NCI-H2081 treated with DMSO at 0.1 percent for 48 hours (cell line): ENCODE measurements around the gene SLIT1.

Experiments
- DNase-seq: peaks from one replicate; lab custom pipeline; 2025; lab: John Stamatoyannopoulos, UW

The SLIT1 gene

DNA sequence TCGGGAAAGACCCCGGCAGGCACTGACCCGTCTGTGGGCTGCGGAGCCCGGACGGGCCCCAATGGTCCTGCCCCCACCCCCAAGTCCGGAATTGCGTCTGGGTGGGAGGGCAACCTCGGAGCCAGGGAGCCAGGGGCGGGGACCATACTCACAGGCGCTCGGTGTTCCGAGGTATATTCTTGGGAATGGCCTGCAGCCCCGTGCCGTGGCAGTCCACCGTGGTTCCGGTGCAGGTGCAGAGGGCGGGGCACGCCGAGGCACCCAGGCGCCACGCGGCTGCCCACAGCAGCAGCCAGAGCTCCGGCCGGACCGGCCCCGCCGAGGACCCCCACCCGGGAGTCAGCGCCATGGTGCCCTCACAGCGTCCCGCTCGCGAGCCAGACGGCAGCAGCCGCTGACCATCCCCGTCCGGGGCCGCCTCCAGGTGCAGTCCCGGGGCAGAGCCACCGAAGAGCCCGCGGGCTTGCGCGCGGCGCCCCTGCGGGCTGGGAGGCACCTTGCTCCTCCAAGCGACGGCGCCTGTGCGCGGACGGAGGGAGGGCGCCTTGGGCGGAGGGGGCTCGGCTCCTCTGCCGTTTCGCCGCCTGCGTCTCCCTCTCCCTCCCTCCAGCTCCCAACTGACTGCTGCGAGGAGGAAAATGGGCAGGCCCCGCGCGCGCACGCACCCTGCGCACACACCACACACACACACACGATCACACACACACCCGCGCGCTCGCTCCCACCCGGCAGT is at the start of gene SLIT1:
Gene SLIT1 (minus strand): TSS at position 634 of the 733 bp plus-strand sequence. CDS start 285 bp downstream, at position 349.
- DNase-seq = no peak

DNA sequence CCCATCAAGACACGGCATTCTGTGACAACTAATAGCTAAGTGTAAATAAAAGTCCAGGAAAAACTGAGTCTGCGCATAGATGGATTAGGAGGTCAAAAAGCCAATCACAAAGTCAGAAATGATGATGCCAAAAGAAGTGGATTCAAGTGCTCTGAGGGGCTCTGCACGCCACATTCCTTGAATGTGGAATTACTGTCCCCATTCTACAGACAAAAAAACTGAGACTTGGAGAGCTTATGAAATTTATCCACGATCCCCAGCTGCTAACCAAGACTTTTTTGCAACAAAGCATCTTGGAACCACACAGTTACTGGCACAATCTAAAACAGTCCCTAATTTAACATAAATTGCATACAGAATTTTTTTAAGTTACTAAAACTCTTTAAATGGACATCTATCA is 49.6 kb upstream of the SLIT1 start:
- no peak for DNase-seq

DNA sequence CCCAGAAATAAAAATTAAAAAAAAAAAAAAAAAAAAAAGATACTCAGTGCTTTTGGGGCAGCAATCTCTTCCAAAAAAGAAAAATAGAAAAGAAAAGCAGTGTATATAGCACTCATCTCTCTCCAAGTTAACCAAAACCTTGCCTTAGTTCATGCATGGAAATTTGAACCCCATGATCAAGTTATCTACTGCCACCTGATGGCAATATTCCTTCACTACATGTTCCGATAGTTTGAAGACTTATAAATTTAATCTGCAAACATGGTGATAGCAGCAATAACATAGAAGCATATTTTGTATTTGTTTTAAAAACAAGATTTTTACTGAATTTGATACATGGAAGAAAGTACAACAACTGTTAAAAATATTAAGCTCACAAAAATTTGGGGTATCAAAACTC is 48.6 kb upstream of the SLIT1 start:
- DNase-seq = peak; percentile 0

DNA sequence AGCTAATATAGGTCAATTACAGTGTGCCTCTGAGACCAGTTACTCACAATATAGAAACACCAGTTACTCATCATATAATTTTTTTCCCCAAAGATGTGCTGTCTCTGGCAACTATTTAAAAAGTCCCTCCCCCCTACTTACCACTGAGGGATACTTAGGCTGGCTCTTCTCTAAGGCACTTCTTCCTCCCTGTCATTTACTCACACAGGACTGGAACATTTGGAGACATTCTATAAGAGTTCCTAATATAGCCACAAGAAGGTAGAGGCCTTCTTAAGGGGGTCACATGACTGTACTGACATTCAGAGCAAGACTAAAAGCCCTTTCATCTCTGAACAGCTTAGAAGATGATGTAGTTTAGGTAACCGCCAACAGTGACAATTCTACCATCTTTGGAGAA is 44.4 kb upstream of the SLIT1 start:
- no peak for DNase-seq

DNA sequence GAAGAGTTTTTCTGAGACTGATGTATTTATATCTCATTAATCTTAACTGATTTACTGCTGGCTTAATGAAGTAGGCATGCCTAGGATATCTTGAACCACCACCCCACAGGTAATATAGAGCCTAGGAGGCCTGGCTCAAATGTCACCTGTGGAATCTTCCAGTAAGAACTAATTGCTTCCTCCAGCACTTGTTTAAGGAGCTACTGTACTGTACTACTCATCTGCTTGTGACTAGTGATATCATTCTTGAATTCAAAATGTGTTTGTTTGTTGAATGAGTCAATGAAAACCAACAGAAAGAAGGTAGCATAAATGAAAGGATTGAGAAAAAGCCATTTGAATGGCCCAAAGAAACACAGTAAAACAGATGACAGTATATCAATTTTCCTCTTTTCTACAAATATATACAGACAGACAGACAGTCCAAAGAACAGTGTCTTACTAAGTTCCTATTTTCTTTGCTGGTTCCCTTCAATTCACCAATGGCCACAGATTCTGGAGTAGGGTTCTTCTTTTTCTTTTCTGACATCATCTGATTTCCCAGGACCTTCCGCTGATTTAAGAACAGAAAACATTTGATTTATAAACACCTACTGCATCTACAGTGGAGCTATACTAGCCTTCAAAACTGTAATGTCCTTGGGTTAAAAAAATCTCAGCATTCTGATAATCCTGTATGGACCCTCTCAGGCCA is 43.7 kb upstream of the SLIT1 start:
- no peak for DNase-seq

DNA sequence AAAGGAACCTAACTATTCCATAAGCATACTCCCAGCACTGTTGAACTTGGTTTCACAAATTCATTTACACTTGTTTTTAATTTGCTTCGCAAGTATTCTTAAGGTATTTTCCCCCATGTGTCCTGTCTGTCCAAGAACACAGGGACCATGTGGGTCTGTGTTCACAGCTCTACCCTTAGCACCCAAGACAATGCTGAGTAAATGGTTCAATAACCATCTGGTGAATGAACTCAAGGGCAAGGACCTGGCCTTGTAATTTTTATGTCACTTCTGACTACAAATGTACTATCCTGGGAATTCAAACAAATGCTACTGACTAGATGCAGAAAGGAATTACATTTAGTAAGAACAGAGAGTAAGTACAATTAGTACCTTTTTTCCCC is 43.0 kb upstream of the SLIT1 start:
- no peak for DNase-seq

DNA sequence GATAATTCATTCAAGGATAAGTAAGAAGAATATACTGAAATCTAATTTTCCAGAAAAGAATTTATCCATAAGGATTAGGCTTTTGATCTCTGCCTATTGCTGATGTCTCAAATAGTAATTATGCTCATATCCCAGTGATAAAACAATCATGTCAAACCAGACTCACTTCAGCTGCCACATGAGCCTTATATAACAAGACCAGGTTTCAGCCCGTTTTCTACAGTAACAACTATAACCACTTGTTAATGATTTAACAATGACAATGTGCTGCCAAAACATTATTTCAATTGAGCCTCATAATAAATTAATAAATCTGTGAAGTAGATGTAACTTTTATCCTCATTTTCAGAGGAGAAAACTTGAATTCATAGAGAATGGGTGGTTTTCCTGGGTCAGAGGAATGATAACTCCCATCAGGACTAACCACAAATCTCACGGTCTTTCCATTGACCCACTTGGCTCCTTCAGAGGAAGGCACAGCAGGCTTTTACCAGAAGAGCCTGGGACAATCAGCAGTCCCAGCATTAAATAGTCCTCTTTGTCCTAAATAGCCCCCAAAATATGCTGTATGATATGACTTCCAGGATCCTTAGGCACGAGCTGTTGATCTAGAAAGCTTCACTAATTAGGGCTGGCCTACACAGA is 42.5 kb upstream of the SLIT1 start:
- DNase-seq = no peak

DNA sequence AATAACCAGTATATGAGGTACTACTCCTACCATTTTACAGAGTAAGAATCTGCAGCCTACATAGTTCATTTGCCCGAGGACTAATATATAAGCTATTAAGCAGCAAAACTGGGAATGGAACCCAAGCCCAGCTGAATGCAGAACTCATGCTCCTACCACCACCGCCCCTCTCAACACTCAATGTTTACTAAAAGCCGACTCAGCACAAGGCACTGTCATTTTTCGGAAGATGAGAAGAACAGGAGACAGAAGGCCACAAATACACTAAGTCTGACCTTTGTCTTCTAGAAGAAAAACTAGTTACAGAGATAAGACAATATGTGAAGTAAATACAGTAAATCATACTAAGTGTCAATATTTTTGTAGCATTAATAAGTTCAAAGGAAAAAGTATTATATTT is 40.6 kb upstream of the SLIT1 start:
- DNase-seq = no peak

DNA sequence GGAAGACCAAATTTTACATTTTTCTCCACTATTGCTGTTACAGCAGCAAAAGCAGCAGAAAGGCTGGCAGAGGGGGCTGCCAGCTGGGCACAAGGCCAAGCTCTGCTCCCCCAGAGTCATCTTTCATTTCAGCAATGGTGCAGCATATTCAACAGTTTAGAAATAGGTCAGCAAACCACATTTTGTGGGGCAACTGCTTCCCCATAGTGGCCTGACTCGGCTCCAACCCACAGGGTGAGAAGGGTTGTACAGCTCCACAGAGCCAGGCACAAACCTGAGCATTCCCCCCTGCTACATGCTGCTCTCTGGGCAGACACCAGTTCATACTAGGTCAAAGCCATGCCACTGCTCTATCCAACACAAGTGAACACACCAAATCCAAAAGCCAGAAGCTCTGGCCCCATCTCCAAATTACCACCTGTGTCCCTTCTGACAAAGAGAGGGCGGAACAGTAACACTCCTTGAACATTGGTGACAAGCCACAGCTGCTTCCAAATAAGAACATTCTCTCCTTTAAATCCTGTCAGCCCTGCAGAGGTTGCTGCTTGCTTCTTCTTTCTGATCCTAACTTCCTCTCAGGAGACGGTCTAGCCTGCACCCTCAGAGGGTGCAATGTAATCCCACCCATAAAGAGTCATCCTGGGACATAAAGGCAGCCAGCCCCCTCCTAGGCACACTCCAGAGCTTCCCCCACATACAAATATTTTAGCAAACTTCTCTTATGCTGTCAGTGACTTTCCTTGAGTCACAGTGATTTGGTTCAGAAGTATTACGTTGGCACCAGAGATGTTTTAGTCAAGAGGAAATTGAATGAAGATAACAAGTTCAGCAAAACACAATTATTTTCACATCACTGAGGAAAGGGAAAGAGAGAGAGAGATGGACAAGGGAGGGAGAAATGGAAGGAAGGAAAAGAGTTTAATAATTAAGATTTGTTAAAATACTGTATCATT is 39.0 kb upstream of the SLIT1 start:
- DNase-seq = no peak

DNA sequence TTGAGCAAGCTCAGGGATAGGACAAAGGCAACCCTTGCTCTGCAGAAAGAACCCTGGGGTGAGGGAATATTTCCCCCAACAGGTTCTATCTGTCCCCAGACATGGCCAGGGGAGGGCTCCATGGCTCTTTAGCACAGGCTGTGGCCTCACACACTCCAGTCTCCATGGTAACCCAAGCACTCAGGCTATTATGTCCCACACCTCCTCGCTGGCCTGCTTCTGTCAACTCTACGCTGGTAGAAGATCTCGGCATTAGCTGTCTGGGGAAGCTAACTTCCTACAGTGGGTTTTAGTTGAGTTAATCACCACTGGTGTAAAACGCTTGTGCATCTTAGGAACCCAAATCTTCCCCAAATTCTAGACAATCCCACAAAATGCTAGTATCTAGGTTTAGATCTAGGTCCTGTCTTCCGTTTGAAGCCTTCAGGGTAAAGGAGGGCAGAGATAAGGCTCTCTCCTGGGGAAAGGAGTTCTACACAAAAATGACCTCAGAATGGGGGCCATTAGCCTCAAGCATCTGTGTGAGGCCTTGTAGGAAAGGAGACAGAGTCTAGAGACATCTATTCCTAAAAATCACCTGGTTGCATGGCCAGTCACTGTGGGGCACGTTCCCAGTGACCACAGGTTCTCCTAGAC is 36.7 kb upstream of the SLIT1 start:
- no peak for DNase-seq

DNA sequence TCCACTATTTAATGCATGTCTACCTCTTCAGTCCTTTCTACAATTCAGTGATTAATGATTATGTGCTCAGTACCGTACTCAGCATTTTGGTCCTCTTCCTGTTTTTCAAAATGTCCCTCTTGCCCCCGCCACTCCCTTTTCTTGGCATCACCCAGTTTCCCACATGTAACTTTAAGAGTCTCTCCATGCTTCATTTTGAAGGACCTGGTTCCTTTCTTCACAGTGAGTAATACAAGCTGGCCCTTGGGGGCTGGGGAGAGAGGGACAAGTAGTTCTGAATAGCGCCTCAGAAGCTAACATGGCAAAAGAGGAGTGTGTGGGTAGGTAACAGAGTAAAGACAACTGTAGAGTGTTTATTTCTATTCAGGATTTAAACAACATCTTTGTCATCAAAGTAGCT is 34.6 kb upstream of the SLIT1 start:
- no peak for DNase-seq

DNA sequence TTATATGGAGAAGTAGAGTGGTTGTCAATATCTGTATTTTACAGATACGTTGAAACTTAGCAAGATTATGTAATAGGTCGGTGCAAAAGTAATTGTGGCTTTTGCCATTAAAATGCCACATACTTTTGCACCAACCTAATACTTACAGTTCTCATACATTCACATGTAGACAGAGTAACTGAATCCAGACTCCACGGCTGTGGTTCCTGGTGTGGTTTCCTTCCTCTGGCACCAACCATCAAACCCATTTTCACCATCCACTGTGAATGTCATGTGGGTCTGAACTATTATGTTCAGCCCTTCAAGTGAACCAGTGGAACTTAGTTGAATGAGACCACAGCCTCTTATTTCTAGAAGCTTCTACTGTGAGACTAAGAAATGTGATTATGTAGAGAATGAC is 31.5 kb upstream of the SLIT1 start:
- no peak for DNase-seq

DNA sequence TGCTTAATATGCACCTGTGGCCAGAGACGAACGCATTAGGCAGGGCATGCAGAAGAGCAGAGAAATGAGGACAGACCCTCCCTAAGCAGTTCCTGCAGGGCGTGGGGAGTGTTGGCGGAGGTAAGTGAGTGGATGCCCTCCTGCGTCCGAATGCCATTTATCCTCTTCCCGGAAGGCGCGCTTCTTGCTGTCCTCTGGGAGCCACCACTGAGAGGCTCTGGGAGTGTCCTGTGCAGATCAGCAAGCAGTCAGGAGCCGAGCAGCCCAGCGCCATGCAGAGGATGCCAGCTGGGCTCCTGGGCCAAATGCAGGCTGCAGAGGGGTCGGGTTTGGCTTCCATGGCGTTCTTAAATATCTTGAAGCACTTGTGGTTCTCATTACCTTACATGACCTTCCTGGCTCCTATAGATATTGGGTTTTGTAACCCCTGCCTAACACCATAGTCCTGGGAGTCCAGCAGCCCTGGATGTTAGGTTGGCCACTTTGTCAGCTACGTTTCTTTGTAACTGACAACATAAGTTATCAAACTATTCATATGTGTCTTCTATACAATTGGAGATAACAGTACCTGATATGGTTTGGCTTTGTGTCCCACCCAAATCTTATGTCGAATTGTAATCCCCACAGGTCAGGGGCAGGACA is 30.0 kb upstream of the SLIT1 start:
- DNase-seq = no peak

DNA sequence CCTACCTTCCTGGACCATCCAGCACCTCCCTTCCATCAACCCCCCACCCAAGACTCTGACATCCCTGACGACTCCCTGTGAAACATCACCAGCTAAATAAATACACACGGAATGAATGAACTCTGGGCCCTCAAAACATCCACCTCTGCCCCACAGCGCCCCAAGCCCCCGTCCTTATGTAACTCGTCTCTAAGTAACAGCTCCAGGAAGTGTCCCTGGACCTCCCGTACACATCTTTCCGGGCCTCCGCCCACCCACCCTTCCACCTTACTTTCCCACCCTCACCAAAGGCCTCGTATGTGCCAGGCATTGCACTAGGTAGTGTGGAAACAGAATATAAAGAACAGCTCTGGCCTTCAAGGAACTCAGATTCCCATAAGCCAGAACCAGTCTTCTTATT is 27.7 kb upstream of the SLIT1 start:
- no peak for DNase-seq

DNA sequence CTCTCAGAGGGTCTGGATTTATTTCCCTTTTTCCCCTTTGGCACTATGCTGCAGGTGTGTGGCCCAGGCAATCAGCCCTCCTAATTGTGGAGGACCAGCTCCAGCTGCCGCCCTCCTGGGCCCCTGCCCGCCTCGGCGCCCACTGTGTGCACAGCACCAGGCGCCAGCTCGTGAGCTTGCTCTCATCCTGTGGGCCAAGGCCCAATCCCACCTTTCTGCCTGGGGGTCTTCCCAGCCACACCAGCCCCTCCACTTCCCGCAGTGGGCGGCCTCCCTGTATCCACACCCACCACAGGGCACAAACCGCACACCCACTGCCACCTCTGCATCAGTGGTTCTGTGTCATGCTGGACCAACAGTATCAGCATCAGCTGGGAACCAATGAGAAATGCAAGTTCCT is 25.5 kb upstream of the SLIT1 start:
- DNase-seq = no peak

DNA sequence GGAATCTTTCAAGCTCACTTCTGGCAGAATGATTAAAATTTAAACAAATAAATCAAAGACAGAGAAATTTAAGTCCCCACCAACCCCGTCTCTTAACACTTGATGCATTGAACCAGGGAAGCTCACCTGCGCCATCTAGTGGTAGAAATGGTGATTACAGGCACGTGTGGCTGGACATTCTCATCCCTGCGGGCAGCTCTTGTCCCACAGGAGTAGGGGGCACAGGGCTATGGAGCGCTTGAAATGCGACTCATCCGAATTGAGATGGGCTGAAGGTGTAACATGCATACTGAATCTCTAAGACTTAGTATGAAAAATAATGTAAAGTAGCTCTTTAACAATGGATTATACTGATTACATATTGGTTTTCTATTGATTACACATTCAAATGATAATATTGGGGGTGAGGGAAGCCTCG is 24.8 kb upstream of the SLIT1 start:
- DNase-seq = no peak

DNA sequence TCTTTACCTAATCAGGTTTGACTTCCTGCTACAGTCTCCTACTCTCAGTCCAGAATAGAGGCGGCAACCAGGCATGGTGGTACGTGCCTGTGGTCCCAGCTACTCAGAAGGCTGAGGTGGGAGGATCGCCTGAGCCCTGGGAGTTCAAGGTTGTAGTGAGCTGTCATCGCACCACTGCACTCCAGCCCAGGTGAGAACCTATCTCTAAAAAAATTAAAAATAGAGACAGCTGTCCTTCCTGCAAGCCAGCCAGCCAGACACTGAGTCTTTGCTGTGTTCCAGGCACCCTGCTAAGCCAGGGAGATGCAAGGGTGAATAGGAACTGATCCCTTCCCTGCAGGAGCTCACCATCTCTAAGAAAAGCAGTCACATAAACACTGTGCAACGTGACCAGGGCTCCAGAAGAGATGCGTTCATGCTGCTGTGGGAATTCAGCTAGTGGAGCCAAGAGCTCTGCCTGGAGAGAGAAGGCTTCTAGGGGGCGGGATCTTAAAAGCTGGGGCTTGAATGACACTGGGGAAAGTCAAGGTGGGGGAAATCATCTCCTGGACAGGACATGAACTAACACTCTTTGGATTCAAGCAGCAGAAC is 22.1 kb upstream of the SLIT1 start:
- DNase-seq = no peak

DNA sequence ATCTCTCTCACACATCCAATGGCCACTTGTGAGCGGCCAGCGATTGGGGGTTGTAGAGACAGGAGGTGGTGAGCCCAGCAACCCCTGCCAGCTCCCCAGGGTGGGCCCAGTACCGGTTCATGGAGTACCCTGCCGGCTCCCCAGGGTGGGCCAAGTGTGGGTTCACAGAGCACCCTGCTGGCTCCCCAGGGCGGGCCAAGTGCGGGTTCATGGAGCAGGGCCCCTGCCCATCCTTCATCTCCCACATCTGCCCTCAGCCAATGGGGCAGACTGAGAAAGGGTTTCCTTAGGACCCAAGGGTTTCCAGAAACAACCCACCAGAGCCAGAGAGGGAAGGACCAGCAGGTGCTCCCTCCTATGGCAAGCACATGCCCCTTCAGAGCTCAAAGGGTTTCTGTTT is 21.4 kb upstream of the SLIT1 start:
- DNase-seq = no peak

DNA sequence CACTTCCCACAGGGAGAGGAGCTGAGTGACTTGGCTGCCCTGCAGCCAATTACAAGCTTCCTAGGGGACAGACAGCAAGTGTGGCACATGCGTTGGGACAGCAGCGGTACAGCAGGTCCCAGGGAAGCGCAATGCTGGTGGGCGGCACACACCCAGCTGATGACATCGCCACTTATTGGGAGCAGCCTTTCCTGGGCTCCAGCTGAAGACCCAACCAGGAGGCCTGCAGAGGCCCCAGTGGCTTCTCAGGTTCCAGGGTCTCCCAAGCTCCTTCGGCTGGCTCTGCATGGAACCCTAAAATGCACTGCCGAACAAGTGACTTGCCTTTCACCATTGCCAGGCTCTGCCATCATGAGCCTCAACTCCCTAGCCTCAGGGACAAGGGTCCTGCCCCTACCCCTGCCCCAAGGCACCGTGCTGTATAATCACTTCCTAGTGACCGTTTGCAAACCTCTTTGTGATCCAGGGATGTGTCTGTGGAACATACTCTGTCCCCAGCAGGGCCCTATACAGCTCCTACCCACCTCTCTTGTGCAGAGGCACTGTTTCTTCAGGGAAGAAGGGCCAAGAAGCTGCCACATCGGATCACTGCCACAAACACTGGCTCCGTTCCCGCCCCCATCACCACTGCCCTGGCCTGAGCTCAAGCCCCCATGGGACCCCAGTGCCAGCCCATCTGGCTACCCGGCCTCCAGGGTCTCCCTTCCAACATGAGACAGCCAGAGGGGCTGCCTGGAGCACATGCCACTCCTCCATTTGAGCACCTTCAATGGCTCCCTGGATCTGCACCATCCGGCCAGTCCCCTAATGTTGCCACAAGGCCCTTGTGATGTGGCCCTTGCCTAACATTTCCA is 19.3 kb upstream of the SLIT1 start:
- DNase-seq = no peak

DNA sequence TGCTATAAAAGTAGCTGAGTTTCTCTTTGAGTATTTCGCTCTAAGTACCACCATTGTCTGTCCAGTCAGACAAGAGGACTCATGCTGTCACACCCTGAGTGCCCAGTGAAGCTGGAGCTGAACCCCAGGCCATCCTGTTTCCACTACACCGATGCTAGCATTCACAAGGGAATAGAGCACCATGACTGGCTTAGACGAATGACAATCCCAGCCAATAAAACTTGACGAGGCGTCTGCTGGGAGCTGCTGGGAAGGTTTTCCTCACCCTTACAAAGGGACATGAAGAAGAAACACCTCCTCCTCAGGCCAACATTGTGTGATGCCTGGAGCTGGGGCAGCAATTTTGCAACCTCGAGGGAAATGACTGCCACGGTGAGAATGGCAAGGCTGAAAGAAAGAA is 17.5 kb upstream of the SLIT1 start:
- DNase-seq = no peak
